ENCODE measurements around the gene DBNDD2. TPM values are rescaled to one million over a fixed set of nuclear protein-coding genes. Genes with fewer than 3 reads are reported as not detected.

DBNDD2 gene
- total and polyA plus RNA-seq, 2 donors from 2014 or later, result 50.7 to 51.5 TPM

GRCh38 chr20:45452772-45453691 is 44.9 kb downstream of the DBNDD2 start:
- peaks cover 0 to 8% (median 6%) of the 10 kb centered on the region in 3 donors for H3K4me1 ChIP-seq (ENCODE audit: control insufficient read depth in 2 of 3, insufficient read depth in 2 of 3, low read depth in 1 of 3, low read length in 3 of 3)
- H3K27ac ChIP-seq (ENCODE audit: low read depth in 2 of 2, low read length in 2 of 2), result no peak overlapping the region
- H3K9me3 ChIP-seq (ENCODE audit: control insufficient read depth in 2 of 3, insufficient read depth in 1 of 3, low read length in 3 of 3), result no peaks in the 10 kb centered on the region
- DNase-seq, result no peak
- H3K36me3 ChIP-seq (ENCODE audit: control insufficient read depth in 2 of 3, insufficient read depth in 3 of 3, low read length in 3 of 3), result no peaks in the 10 kb centered on the region
- TF ChIP-seq, protein P1, sequence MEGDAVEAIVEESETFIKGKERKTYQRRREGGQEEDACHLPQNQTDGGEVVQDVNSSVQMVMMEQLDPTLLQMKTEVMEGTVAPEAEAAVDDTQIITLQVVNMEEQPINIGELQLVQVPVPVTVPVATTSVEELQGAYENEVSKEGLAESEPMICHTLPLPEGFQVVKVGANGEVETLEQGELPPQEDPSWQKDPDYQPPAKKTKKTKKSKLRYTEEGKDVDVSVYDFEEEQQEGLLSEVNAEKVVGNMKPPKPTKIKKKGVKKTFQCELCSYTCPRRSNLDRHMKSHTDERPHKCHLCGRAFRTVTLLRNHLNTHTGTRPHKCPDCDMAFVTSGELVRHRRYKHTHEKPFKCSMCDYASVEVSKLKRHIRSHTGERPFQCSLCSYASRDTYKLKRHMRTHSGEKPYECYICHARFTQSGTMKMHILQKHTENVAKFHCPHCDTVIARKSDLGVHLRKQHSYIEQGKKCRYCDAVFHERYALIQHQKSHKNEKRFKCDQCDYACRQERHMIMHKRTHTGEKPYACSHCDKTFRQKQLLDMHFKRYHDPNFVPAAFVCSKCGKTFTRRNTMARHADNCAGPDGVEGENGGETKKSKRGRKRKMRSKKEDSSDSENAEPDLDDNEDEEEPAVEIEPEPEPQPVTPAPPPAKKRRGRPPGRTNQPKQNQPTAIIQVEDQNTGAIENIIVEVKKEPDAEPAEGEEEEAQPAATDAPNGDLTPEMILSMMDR (IDR thresholded peaks at IDR 0.05; ENCODE audit: borderline replicate concordance, extremely low read depth, insufficient read depth), result no peak
- intact Hi-C loops (cut with DNase I), result no loop called here
- no peak overlapping the region for H3K9ac ChIP-seq (ENCODE audit: low read length in 3 of 3)
- no peak for FAIRE-seq
- no peak overlapping the region for H3K4me3 ChIP-seq (ENCODE audit: low read length in 3 of 3)
- H3K27me3 ChIP-seq (ENCODE audit: control insufficient read depth, insufficient read depth, low read length), result no peaks in the 10 kb centered on the region

- Histone ChIP-seq H3K27me3 (ENCODE audit: control insufficient read depth, insufficient read depth, low read length) (no peaks in the 10 kb centered on the region), H3K9me3 (ENCODE audit: control insufficient read depth in 2 of 3, insufficient read depth in 1 of 3, low read length in 3 of 3) (no peaks in the 10 kb centered on the region), H3K4me1 (ENCODE audit: control insufficient read depth in 2 of 3, insufficient read depth in 2 of 3, low read depth in 1 of 3, low read length in 3 of 3) (no peaks in the 10 kb centered on the region), H3K9ac (ENCODE audit: low read length in 3 of 3) (no peak overlapping the region), H3K4me3 (ENCODE audit: low read length in 3 of 3) (no peak overlapping the region), H3K27ac (ENCODE audit: low read depth in 2 of 2, low read length in 2 of 2) (no peak overlapping the region), H3K36me3 (ENCODE audit: control insufficient read depth in 2 of 3, insufficient read depth in 3 of 3, low read length in 3 of 3) (no peaks in the 10 kb centered on the region)
- DNase-seq (peak in 3 of 5 donors; percentile 32 to 63 (median 36)), FAIRE-seq (no peak)
- intact Hi-C loops (cut with DNase I), result no loop called here
- TF ChIP-seq, protein P1 (IDR thresholded peaks at IDR 0.05; ENCODE audit: borderline replicate concordance, extremely low read depth, insufficient read depth), result peak; percentile 25
These were observed 48.5 kb downstream of the DBNDD2 start for GRCh38 chr20:45456632-45457031.

GRCh38 chr20:45459606-45460005 is 51.5 kb downstream of the DBNDD2 start:
- TF ChIP-seq, protein P1 (IDR thresholded peaks at IDR 0.05; ENCODE audit: borderline replicate concordance, extremely low read depth, insufficient read depth), result no peak
- Histone ChIP-seq H3K9ac (ENCODE audit: low read length in 3 of 3) (no peak overlapping the region), H3K27me3 (ENCODE audit: control insufficient read depth, insufficient read depth, low read length) (no peaks in the 10 kb centered on the region), H3K4me3 (ENCODE audit: low read length in 3 of 3) (no peak overlapping the region), H3K36me3 (ENCODE audit: control insufficient read depth in 2 of 3, insufficient read depth in 3 of 3, low read length in 3 of 3) (no peaks in the 10 kb centered on the region), H3K4me1 (ENCODE audit: control insufficient read depth in 2 of 3, insufficient read depth in 2 of 3, low read depth in 1 of 3, low read length in 3 of 3) (no peaks in the 10 kb centered on the region), H3K9me3 (ENCODE audit: control insufficient read depth in 2 of 3, insufficient read depth in 1 of 3, low read length in 3 of 3) (no peaks in the 10 kb centered on the region), H3K27ac (ENCODE audit: low read depth in 2 of 2, low read length in 2 of 2) (no peak overlapping the region)
- intact Hi-C loops (cut with DNase I), result no loop called here
- DNase-seq (no peak), FAIRE-seq (no peak)

Small RNA genes within 50 kb of the gene (microRNA-seq; reads per million reads assigned to microRNA genes)
- gene MIR6812, result not detected

Other genes starting within 250 kb of the DBNDD2 start
- gene PI3, start 233.4 kb upstream of the DBNDD2 start, total RNA-seq, result 8.7 TPM
- not detected for gene PI3, start 233.4 kb upstream of the DBNDD2 start, polyA plus RNA-seq (ENCODE audit: insufficient read depth, low read depth, low replicate concordance)
- not detected for gene SEMG1, start 201.3 kb upstream of the DBNDD2 start, total RNA-seq
- not detected for gene SEMG1, start 201.3 kb upstream of the DBNDD2 start, polyA plus RNA-seq (ENCODE audit: insufficient read depth, low read depth, low replicate concordance)
- gene SEMG2, start 186.9 kb upstream of the DBNDD2 start, total RNA-seq, result 0.16 TPM
- gene SEMG2, start 186.9 kb upstream of the DBNDD2 start, polyA plus RNA-seq (ENCODE audit: insufficient read depth, low read depth, low replicate concordance), result 0.80 TPM
- 3,615 TPM for gene SLPI, start 153.7 kb upstream of the DBNDD2 start, total RNA-seq
- gene SLPI, start 153.7 kb upstream of the DBNDD2 start, polyA plus RNA-seq (ENCODE audit: insufficient read depth, low read depth, low replicate concordance), result 105 TPM
- not detected for gene RBPJL, start 101.4 kb upstream of the DBNDD2 start, total RNA-seq
- gene RBPJL, start 101.4 kb upstream of the DBNDD2 start, polyA plus RNA-seq (ENCODE audit: insufficient read depth, low read depth, low replicate concordance), result not detected
- gene MATN4, start 100.0 kb upstream of the DBNDD2 start, total RNA-seq, result 0.19 TPM
- 0.19 TPM for gene MATN4, start 100.0 kb upstream of the DBNDD2 start, polyA plus RNA-seq (ENCODE audit: insufficient read depth, low read depth, low replicate concordance)
- gene SDC4, start 59.9 kb upstream of the DBNDD2 start, total RNA-seq, result 397 TPM
- gene SDC4, start 59.9 kb upstream of the DBNDD2 start, polyA plus RNA-seq (ENCODE audit: insufficient read depth, low read depth, low replicate concordance), result 242 TPM
- 38.7 TPM for gene SYS1, start 45.1 kb upstream of the DBNDD2 start, total RNA-seq
- 39.8 TPM for gene SYS1, start 45.1 kb upstream of the DBNDD2 start, polyA plus RNA-seq (ENCODE audit: insufficient read depth, low read depth, low replicate concordance)
- not detected for gene TP53TG5, start 30.0 kb upstream of the DBNDD2 start, total RNA-seq
- gene TP53TG5, start 30.0 kb upstream of the DBNDD2 start, polyA plus RNA-seq (ENCODE audit: insufficient read depth, low read depth, low replicate concordance), result not detected
- 90.9 TPM for gene PIGT, start 7.9 kb downstream of the DBNDD2 start, total RNA-seq
- gene PIGT, start 7.9 kb downstream of the DBNDD2 start, polyA plus RNA-seq (ENCODE audit: insufficient read depth, low read depth, low replicate concordance), result 95.0 TPM
- 2,874 TPM for gene WFDC2, start 61.5 kb downstream of the DBNDD2 start, total RNA-seq
- 1,908 TPM for gene WFDC2, start 61.5 kb downstream of the DBNDD2 start, polyA plus RNA-seq (ENCODE audit: insufficient read depth, low read depth, low replicate concordance)
- not detected for gene SPINT3, start 107.3 kb downstream of the DBNDD2 start, total RNA-seq
- gene SPINT3, start 107.3 kb downstream of the DBNDD2 start, polyA plus RNA-seq (ENCODE audit: insufficient read depth, low read depth, low replicate concordance), result not detected
- gene WFDC6, start 131.2 kb downstream of the DBNDD2 start, total RNA-seq, result not detected
- gene WFDC6, start 131.2 kb downstream of the DBNDD2 start, polyA plus RNA-seq (ENCODE audit: insufficient read depth, low read depth, low replicate concordance), result not detected
- not detected for gene EPPIN, start 139.1 kb downstream of the DBNDD2 start, total RNA-seq
- not detected for gene EPPIN, start 139.1 kb downstream of the DBNDD2 start, polyA plus RNA-seq (ENCODE audit: insufficient read depth, low read depth, low replicate concordance)
- not detected for gene WFDC8, start 171.0 kb downstream of the DBNDD2 start, total RNA-seq
- not detected for gene WFDC8, start 171.0 kb downstream of the DBNDD2 start, polyA plus RNA-seq (ENCODE audit: insufficient read depth, low read depth, low replicate concordance)
- not detected for gene WFDC10A, start 221.4 kb downstream of the DBNDD2 start, total RNA-seq
- not detected for gene WFDC10A, start 221.4 kb downstream of the DBNDD2 start, polyA plus RNA-seq (ENCODE audit: insufficient read depth, low read depth, low replicate concordance)
- gene WFDC9, start 223.0 kb downstream of the DBNDD2 start, total RNA-seq, result not detected
- gene WFDC9, start 223.0 kb downstream of the DBNDD2 start, polyA plus RNA-seq (ENCODE audit: insufficient read depth, low read depth, low replicate concordance), result not detected

All from kidney (tissue), 14 donors.